ENCODE measurements around the gene CCNJL. TPM values are rescaled to one million over a fixed set of nuclear protein-coding genes. Genes with fewer than 3 reads are reported as not detected.

The CCNJL gene
- total RNA-seq, 2 experiments from 2014 or later = not detected

GRCh38 chr5:160289356-160289651 lies 23.1 kb downstream of the CCNJL start:
- Histone ChIP-seq H3K9me2 (ENCODE audit: insufficient read depth, low read length) (no peaks in the 10 kb centered on the region), H3K27ac (ENCODE audit: low read depth, low read length, poor library complexity, severe bottlenecking) (no peak overlapping the region), H3K4me3 (ENCODE audit: low read depth, low read length, poor library complexity, severe bottlenecking) (no peak overlapping the region), H3K4me2 (ENCODE audit: low read length) (no peak overlapping the region), H3K4me1 (ENCODE audit: insufficient read depth, low read length, poor library complexity, severe bottlenecking) (no peaks in the 10 kb centered on the region), H4K20me1 (ENCODE audit: insufficient read depth, low read length) (no peaks in the 10 kb centered on the region), H3K9me3 (ENCODE audit: low read length) (no peaks in the 10 kb centered on the region), H3K79me2 (ENCODE audit: insufficient read depth, low read depth, low read length) (no peaks in the 10 kb centered on the region), H2AFZ (ENCODE audit: low read length) (no peak overlapping the region), H3K36me3 (ENCODE audit: insufficient read depth, low read length) (no peaks in the 10 kb centered on the region)
- ChIA-PET CTCF (ENCODE audit: unreplicated experiment) (no interaction called here), POLR2A (no interaction called here)
- intact Hi-C loops (cut with micrococcal nuclease; ENCODE audit: unreplicated experiment) = no loop called here
- no peak for DNase-seq (ENCODE audit: low spot score)
- BruUV-seq (replicated peaks) = no TSS peak
- no peak for TF ChIP-seq EZH2phosphoT487 (IDR thresholded peaks at IDR 0.05; ENCODE audit: borderline replicate concordance, low read depth, low read length)
- no peak for TF ChIP-seq CTCF (conservative IDR thresholded peaks at IDR 0.05; ENCODE audit: low read length)

- Histone ChIP-seq H3K4me2 (ENCODE audit: low read length) (no peak overlapping the region), H2AFZ (ENCODE audit: low read length) (no peak overlapping the region), H3K9me2 (ENCODE audit: insufficient read depth, low read length) (no peaks in the 10 kb centered on the region), H3K4me1 (ENCODE audit: insufficient read depth, low read length, poor library complexity, severe bottlenecking) (no peaks in the 10 kb centered on the region), H3K36me3 (ENCODE audit: insufficient read depth, low read length) (no peaks in the 10 kb centered on the region), H3K4me3 (ENCODE audit: low read depth, low read length, poor library complexity, severe bottlenecking) (no peak overlapping the region), H3K9me3 (ENCODE audit: low read length) (no peaks in the 10 kb centered on the region), H3K27ac (ENCODE audit: low read depth, low read length, poor library complexity, severe bottlenecking) (no peak overlapping the region), H3K79me2 (ENCODE audit: insufficient read depth, low read depth, low read length) (no peaks in the 10 kb centered on the region), H4K20me1 (ENCODE audit: insufficient read depth, low read length) (no peaks in the 10 kb centered on the region)
- no TSS peak for BruUV-seq (replicated peaks)
- CTCF ChIA-PET (ENCODE audit: unreplicated experiment) = no interaction called here
- no peak for DNase-seq (ENCODE audit: low spot score)
- TF ChIP-seq EZH2phosphoT487 (IDR thresholded peaks at IDR 0.05; ENCODE audit: borderline replicate concordance, low read depth, low read length) (no peak), CTCF (conservative IDR thresholded peaks at IDR 0.05; ENCODE audit: low read length) (no peak)
- intact Hi-C loops (cut with micrococcal nuclease; ENCODE audit: unreplicated experiment) = no loop called here
- POLR2A ChIA-PET = no interaction called here
Measured at GRCh38 chr5:160287378-160288051, 24.8 kb downstream of the CCNJL start.

GRCh38 chr5:160286947-160287346 lies 25.4 kb downstream of the CCNJL start:
- H2AFZ ChIP-seq (ENCODE audit: low read length) = no peak overlapping the region
- ChIA-PET POLR2A (interaction anchor here (0.6 kb wide), 1 partner anchor 586 kb away, joined by 4 read pairs; no protein-coding TSS in a partner anchor), CTCF (ENCODE audit: unreplicated experiment) (no interaction called here)
- no peaks in the 10 kb centered on the region for H3K4me1 ChIP-seq (ENCODE audit: insufficient read depth, low read length, poor library complexity, severe bottlenecking)
- no peak overlapping the region for H3K4me2 ChIP-seq (ENCODE audit: low read length)
- H3K79me2 ChIP-seq (ENCODE audit: insufficient read depth, low read depth, low read length) = no peaks in the 10 kb centered on the region
- no TSS peak for BruUV-seq (replicated peaks)
- no peaks in the 10 kb centered on the region for H4K20me1 ChIP-seq (ENCODE audit: insufficient read depth, low read length)
- no peak overlapping the region for H3K4me3 ChIP-seq (ENCODE audit: low read depth, low read length, poor library complexity, severe bottlenecking)
- no peaks in the 10 kb centered on the region for H3K36me3 ChIP-seq (ENCODE audit: insufficient read depth, low read length)
- DNase-seq (ENCODE audit: low spot score) = no peak
- no peaks in the 10 kb centered on the region for H3K9me2 ChIP-seq (ENCODE audit: insufficient read depth, low read length)
- TF ChIP-seq EZH2phosphoT487 (IDR thresholded peaks at IDR 0.05; ENCODE audit: borderline replicate concordance, low read depth, low read length) (no peak), CTCF (conservative IDR thresholded peaks at IDR 0.05; ENCODE audit: low read length) (no peak)
- no peaks in the 10 kb centered on the region for H3K9me3 ChIP-seq (ENCODE audit: low read length)
- H3K27ac ChIP-seq (ENCODE audit: low read depth, low read length, poor library complexity, severe bottlenecking) = no peak overlapping the region
- intact Hi-C loops (cut with micrococcal nuclease; ENCODE audit: unreplicated experiment) = no loop called here

Data from OCI-LY7 (cell line).